ENCODE results near the gene PLEKHG2.

Gene PLEKHG2

DNA sequence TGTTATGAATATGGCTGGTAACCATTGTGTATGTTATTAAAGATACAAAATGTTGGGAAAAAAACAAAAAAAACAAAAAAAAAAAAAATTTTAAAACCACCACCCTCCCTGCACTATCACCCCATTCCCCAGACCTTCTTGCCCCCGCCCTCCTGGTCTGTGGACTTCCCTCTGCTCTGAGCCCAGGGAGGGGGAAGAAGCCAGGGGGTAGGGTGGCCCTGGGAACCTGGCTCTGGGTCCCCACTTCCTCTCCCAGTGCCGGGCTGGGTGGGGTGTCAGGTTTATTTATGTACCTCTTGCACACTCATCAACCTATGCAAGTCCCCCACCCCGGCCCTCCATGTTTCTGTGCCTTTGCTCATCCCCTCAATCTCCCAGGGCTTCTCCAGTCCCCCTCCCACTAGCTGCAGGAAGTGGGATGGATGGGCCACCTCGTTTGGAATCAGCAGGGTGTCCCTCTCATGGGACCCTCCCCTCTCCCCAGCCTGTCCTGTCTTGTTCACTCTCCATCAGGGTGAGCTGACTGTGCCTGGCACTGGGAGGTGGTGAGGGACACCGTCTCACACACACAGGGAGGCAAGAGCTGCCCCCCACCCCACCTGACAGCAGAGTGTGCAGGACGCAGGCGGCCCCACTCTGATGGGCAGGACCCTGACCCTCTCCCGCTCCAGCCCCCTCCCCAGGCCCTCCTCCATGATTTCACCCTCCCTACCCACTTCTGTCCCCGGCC is 27.5 kb upstream of the PLEKHG2 start:
- no peak for DNase-seq (ENCODE audit: low read depth in 2 of 2)

DNA sequence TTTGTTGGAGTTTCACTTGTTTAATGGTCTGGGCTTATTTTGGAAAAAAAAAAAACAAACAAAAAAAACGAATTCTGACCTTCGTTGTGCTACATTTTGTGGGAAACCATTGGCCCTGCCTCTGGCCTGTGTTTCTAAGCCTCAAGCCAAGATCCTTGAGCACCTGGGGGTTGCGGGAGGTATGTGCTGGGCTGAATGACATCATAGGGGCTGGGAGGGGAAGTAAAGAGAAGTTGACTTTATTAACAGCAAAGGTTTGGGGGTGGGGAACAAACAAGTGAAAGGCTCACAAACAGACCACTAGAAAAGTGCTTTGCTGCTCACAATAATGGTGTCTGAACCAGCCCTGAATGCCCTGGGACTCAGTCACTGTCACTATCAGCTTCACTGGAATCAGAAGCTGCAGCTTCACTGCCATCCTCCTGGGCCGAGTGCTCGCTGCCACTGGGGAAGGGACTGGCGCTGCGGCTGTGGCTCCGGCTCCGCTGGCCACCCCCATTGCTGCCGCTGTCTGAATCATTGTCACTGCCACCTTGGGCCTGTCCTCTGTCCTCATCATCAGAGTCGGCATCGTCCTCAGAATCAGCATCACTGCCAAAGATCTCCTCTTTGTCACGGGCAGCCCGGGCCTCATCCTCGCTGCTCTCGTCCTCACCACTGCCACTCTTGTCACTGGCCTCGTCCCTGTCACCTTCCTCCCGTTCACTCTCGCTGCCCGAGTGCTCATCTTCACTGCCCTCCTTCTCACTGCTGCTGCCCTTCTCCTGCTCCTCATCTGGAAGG is 26.6 kb upstream of the PLEKHG2 start:
- no peak for DNase-seq (ENCODE audit: low read depth in 2 of 2)

DNA sequence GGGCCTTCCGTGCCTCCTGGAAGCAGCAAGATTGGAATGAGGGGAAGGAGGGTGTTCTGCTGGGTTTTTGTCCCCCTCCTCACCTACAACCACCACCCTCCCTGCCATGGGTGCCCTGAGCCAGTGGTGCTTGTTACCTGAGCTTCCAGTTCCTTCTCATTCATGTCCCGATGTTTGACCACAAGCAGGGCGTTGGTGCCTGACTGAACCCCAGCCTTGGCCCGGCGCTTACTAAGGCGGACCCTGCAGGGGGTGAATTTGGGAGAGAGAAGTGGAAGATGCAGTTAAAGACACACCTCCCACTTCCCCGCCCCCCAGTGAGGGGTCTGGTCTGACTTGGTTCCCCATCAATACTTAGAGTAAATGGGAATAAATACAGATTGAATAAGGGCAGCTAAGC is 25.9 kb upstream of the PLEKHG2 start:
- no peak for DNase-seq (ENCODE audit: low read depth in 2 of 2)

DNA sequence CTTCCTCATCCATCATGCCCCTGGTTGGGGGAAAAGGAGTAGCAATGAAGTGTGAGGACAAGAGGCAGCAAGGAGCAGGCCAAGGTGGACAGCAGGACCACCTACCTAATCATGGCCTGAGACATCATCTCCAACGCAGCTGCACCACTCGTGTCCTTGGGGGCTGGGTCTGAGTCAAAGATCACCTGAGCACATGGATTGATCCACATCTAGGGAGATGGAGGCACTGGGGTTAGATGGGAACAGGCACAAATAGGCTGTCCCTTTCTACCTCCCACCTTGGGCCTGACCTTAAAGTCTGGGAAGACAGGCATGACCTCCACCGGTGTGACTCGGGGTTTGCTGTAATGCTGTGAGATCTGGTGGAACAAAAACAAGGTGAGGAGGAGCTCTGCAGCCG is 23.8 kb upstream of the PLEKHG2 start:
- DNase-seq (ENCODE audit: low read depth in 2 of 2): no peak

DNA sequence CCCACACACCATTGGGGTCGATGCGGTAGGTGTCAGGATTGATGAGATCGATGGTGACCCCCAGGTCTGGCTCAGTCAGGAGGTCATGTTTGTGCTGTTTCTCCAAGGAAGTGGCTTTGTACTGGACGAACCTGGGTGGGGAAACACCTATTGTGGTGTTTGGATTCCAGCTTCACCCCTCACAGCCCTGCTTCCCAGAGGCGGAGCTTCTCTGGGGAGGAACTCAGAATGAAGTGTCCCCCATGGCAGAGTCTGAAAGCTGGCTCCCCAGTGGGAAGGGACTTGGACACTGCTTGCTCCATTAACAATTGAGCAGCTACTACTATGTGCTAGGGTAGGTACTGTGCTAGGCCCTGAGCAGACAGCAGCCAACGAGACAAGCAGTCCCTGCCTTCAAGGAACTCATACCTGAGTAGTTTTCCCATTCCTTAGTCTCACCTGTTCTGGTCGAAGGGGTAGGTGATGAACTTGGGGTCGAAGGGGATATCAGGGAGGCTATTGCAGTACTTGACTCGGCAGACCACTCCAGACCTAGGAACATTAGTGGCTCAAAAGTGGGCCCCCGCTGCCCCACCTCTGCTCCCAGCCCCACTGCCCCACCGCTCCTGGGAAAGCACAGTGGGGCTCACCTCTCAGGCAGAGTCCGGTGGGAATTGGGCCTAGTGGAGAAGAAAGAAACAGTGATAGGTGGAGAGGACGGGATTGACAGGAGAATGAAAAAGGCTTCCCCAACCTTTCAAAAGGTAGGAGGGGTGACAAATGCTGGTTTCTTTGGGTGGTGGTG is 22.6 kb upstream of the PLEKHG2 start:
- DNase-seq (ENCODE audit: low read depth in 2 of 2): no peak

GRCh38 chr19:39390451-39390750 is 22.1 kb upstream of the PLEKHG2 start:
- peak; percentile 58 for DNase-seq (ENCODE audit: low read depth in 2 of 2)

GRCh38 chr19:39390751-39391437 is 21.6 kb upstream of the PLEKHG2 start, which contains the start of the genes MED29 and PAF1:
Gene MED29, plus strand, starts transcription at chr19:39391378. Its CDS starts 45 bp downstream, at chr19:39391423.
Gene PAF1, minus strand, starts transcription at chr19:39391106. Its CDS starts 242 bp downstream, at chr19:39390864.
- DNase-seq (ENCODE audit: low read depth in 2 of 2): peak; percentile 77 to 93

DNA sequence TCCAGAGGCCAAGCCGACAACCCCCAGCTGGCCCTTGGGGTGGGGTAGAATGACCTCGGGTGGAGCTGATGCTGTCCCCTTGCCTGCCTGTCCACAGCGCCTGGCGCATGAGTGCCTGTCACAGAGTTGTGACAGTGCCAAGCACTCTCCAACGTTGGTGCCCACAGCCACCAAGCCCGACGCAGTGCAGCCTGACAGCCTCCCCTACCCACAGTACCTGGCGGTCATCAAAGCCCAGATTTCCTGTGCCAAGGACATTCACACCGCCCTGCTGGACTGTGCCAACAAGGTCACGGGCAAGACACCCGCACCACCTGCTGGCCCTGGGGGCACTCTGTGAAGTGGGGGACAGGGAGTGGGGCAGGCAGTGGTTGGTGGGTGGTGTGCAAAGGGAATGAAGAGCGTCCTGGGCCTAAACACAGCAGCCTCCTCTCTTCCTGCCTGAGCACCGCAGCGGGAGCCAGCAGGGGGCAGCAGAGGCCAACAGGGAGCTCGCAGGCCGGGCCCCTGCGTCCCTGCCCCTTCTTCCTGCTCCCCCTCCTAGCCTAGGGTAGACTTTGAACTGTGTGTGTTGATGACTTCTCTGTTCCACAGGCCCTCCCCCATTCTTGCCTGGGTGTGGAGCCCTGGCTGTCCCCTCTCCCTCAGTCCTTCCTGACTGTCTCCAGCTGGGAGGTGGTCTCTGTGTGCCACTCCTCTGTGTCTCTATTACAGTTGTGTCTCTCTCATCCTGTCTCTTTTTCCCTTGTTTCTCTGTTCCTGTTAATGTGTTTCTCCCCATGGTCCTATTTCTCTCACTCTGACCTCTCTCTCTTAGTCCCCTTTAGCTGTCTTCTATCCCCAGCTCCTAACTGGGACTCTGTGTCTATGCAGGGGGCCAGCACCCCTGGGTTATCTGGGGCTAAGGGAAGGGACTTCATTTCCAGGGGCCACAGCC is 14.8 kb upstream of the PLEKHG2 start:
- peak; percentile 91 to 96 for DNase-seq (ENCODE audit: low read depth in 2 of 2)

- DNase-seq (ENCODE audit: low read depth in 2 of 2): peak in 1 of 2 donors; percentile 23
These were observed 14.1 kb upstream of the PLEKHG2 start for GRCh38 chr19:39398297-39398864.

DNA sequence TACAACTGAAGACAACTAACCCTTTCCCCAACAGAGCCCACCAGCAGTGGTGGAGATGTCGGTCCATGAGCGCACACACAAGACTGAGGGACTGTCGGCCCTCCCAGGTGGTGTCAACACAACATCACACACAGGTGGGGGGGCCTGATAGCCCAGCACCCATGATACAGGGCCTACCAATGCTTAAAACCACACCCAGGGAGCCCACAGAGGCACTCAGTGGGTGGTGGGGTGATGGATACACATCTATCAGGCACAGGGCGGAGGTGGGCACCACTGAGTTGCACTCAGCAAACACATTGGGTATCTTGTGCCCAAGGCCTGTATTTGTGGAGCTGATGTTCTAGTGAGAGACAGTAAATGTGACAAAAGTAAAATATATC is 12.8 kb upstream of the PLEKHG2 start:
- DNase-seq (ENCODE audit: low read depth in 2 of 2): no peak

DNA sequence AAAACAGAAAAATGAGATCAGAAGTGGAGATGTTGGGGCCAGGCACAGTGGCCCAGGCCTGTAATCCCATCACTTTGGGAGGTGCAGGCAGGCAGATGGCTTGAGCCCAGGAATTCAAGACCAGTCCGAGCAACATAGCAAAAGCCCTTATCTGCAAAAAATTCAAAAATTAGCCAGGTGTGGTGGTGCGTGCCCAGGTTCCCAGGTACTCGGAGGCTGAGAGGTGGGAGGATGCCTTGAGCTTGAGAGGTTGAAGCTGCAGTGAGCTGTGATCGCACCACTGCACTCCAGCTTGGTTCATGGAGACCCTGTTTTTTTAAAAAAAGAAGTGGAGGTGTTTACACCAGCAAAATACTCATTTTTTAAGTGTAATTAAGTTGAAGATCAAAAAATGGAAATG is 12.4 kb upstream of the PLEKHG2 start:
- no peak for DNase-seq (ENCODE audit: low read depth in 2 of 2)

GRCh38 chr19:39401070-39401548 is 11.4 kb upstream of the PLEKHG2 start:
- no peak for DNase-seq (ENCODE audit: low read depth in 2 of 2)

DNA sequence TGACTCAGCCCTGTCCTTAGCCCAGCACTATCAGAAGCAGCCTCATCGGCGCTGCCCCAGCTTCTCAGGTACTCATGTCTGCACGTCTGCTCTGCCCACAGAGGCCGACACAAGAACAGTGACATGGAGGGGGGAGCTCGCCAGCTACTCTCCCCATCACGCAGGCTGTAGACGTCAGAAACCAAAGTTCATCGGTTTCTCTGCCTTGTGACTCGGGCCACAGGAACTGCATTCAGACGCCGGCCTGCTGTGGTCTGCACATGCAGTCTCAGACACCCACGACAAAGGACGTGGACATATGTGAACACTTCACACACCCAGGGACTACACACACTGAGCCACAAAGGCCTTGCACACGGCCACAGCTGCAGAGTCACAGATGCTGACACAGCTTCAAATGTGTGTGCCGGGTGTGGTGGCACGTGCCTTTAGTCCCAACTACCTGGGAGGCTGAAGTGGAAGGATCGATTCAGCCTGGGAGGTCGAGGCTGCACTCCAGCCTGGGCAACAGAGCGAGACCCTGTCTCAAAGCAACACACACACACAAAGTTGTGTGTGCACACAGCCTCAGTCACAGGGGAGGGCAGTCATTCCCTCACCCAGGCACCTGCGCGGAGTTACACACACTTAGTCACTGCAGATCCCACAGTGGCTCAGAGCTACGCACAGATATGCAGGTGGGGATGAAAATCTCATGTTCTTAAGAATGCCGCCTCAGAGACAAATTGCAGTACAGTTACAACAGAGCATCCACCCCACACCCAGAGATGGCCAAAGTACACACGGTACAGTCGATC is 10.7 kb upstream of the PLEKHG2 start:
- DNase-seq (ENCODE audit: low read depth in 2 of 2): peak in 1 of 2 donors; percentile 73

- DNase-seq (ENCODE audit: low read depth in 2 of 2): peak; percentile 72 to 78
These were observed 9.8 kb upstream of the PLEKHG2 start for GRCh38 chr19:39402346-39403300.

DNA sequence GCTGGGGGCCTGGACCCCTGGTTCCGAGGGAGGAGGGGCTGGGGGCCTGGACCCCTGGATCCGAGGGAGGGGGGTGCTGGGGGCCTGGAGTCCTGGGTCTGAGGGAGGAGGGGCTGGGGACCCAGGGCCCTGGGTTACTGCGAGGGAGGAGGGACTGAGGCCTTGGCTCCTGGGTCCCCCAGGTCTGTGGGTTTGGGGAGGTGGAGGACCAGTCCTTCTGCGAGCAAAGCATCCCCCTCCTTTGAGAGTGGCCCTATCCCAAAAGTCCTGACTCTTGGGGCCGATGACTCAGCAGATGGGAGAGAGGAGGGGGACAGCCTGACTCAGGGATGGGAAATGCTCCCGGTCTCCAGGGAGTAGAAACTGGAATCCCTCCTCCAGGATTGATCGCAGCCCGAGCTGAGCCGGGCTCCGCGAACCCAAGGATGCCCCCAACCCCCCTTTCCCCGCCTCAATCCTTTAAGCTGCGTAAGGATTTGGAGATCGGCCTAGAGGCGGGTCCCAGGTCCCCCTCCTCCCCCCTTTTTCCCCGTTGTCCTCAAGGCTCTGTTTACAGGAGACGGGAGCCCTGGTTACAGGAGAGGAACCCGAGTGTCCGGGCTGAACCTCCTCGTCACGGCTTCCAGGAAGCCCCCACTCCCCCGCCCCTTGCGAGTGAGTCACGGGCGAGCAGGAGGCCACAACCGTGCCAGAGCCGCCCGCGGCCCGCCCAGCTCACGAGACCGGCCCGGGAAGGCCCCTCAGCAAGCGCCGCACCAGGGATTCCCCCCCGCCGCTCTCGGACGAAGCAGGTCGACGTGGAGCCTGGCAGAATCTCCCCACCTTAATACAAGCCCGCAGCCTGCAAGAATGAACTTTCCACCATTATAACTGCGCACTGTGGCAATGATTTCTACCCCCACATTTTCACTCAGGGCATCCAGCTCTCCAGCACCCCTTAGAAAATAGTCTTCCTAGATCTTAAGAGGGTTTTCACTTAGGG is 8.8 kb upstream of the PLEKHG2 start:
- peak; percentile 94 for DNase-seq (ENCODE audit: low read depth in 2 of 2)

GRCh38 chr19:39405261-39405957 is 7.1 kb upstream of the PLEKHG2 start:
- no peak for DNase-seq (ENCODE audit: low read depth in 2 of 2)
